A673 (cell line): ENCODE measurements around the gene STIM1.

ENCODE experiments used
- CTCF ChIP-seq: fragments of 300-800, 200-600 bp; sonication (generic); conservative IDR thresholded peaks from 2 replicates; pipeline ENCODE4 v1.5.1; 2017; ENCODE audit warnings: low read depth, mild to moderate bottlenecking, antibody characterized with exemption, low read length, moderate library complexity, mixed read lengths
- EZH2 ChIP-seq: fragments of 200-600 bp; sonication (generic); IDR thresholded peaks from 2 replicates; pipeline ENCODE4 v1.6.1; 2017; ENCODE audit warnings: borderline replicate concordance, low read depth, mild to moderate bottlenecking, mixed read lengths, antibody characterized with exemption, low read length; ENCODE audit not compliant: poor library complexity, severe bottlenecking

GRCh38 chr11:3955299-3955665, 99.8 kb downstream of the STIM1 start:
- TF ChIP-seq CTCF (no peak), EZH2 (no peak)
